Tibial nerve (tissue), 4 donors: ENCODE data around the gene TLE1.

Source experiments
- EP300 ChIP-seq, 2 donors: sonication (generic); formaldehyde crosslinking; IDR thresholded peaks; one replicate each; pipeline ENCODE4 v1.6.1; 2017; ENCODE audit warnings: antibody characterized with exemption in 2 of 2, mild to moderate bottlenecking in 1 of 2
- TF ChIP-seq, protein P1 (sequence below), 5 experiments: fragments of 200-600 bp in 3 of 5; fragments of 450-650 bp in 2 of 5; sonication (generic) in 3 of 5; IDR thresholded peaks; one replicate each; pipeline ENCODE4 v1.5.1; 2016 to 2019; ENCODE audit warnings: antibody characterized with exemption in 5 of 5, mild to moderate bottlenecking in 3 of 5, moderate library complexity in 2 of 5

DNA sequence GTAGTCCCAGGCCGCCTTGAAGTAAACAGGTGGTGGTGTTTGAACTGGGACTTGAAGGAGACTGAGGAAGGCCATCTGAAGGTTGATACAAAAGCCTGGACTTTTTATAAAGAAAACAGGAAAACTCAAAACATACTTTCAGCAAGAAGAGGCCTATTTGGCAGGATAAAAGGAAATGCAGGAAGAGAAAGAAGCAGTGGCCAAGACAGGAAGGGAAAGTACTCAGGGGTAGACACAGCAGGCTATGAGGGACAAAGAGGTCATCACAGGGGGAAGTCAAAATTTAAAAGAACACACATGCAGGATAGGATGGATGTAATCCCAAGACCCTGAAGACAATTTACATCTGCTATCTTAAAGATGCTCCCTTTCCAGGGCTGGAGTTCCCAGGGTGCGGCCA lies 13.0 kb downstream of the TLE1 start:
- TF ChIP-seq, protein P1, sequence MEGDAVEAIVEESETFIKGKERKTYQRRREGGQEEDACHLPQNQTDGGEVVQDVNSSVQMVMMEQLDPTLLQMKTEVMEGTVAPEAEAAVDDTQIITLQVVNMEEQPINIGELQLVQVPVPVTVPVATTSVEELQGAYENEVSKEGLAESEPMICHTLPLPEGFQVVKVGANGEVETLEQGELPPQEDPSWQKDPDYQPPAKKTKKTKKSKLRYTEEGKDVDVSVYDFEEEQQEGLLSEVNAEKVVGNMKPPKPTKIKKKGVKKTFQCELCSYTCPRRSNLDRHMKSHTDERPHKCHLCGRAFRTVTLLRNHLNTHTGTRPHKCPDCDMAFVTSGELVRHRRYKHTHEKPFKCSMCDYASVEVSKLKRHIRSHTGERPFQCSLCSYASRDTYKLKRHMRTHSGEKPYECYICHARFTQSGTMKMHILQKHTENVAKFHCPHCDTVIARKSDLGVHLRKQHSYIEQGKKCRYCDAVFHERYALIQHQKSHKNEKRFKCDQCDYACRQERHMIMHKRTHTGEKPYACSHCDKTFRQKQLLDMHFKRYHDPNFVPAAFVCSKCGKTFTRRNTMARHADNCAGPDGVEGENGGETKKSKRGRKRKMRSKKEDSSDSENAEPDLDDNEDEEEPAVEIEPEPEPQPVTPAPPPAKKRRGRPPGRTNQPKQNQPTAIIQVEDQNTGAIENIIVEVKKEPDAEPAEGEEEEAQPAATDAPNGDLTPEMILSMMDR (IDR thresholded peaks at IDR 0.05): no peak
- TF ChIP-seq EP300 (IDR thresholded peaks at IDR 0.05): no peak
